ENCODE results near the gene GPR156. TPM values are rescaled to one million over a fixed set of nuclear protein-coding genes. Genes with fewer than 3 reads are reported as not detected.

The GPR156 gene
- total and polyA plus RNA-seq, 2 of the 4 experiments (the other 2 are of a cell fraction), result 0.09 to 0.18 TPM

DNA sequence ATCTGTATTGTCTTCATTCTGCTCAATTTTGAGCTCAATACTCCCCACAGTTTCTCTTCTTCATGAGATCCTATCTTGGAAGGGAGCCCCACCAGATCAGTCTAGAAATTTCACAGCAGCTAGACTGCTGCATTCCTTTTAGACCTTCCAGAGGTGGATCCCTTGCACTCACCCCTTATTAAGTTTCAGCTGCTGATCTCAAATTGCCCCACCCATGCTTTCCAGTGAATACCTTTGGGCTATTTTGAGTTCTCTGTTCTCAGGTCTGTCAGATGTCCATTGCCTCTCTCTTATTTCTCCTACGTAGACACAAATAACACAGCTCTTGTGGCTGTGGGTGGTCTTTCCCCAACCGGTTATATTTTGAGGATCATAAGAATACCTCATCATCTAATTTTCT is 60.8 kb downstream of the GPR156 start:
- Histone ChIP-seq H3K14ac (replicated peaks; ENCODE audit: low read depth, low read length) (no peak overlapping the region), H2AK9ac (replicated peaks; ENCODE audit: low read depth, low read length, poor library complexity) (no peak overlapping the region), H2BK20ac (ENCODE audit: low read depth, low read length) (no peak overlapping the region), H3K23ac (ENCODE audit: low read depth, low read length) (no peak overlapping the region), H3K4me1 (ENCODE audit: control insufficient read depth, insufficient read depth, low read length) (no peaks in the 10 kb centered on the region), H4K20me1 (ENCODE audit: insufficient read depth, low read length) (no peaks in the 10 kb centered on the region), H3K27ac (ENCODE audit: insufficient read depth, low read length) (no peak overlapping the region), H3K4ac (ENCODE audit: low read depth, low read length) (no peak overlapping the region), H2BK15ac (ENCODE audit: low read depth, low read length) (no peak overlapping the region), H2AFZ (replicated peaks; ENCODE audit: low read length, poor library complexity) (no peak overlapping the region), H3K36me3 (ENCODE audit: control insufficient read depth, insufficient read depth, low read length) (no peaks in the 10 kb centered on the region), H3K9ac (ENCODE audit: low read depth, low read length) (no peak overlapping the region), H2BK5ac (ENCODE audit: low read depth, low read length, poor library complexity, severe bottlenecking) (no peak overlapping the region), H3K18ac (ENCODE audit: low read depth, low read length) (no peak overlapping the region), H3K4me2 (ENCODE audit: low read depth, low read length) (no peak overlapping the region), H4K5ac (ENCODE audit: low read depth, low read length) (no peak overlapping the region), H3K9me3 (ENCODE audit: control insufficient read depth, insufficient read depth, low read length) (no peaks in the 10 kb centered on the region), H2BK120ac (ENCODE audit: low read depth, low read length) (no peak overlapping the region), H4K8ac (ENCODE audit: low read depth in 2 of 2, low read length in 2 of 2) (no peak overlapping the region), H3K4me3 (ENCODE audit: insufficient read depth, low read depth, low read length) (no peak overlapping the region), H2AK5ac (ENCODE audit: low read depth, low read length) (no peak overlapping the region), H3K56ac (ENCODE audit: extremely low read depth, insufficient read depth, low read length) (no peak overlapping the region), H3K9me1 (ENCODE audit: insufficient read depth, low read length) (no peaks in the 10 kb centered on the region), H4K91ac (ENCODE audit: insufficient read depth, low read depth, low read length) (no peak overlapping the region), H3K79me1 (ENCODE audit: low read depth in 1 of 2, low read length in 2 of 2) (no peaks in the 10 kb centered on the region), H3K27me3 (ENCODE audit: control insufficient read depth, insufficient read depth, low read length) (peaks cover 2% of the 10 kb centered on the region; the same call in 1 of the 2 replicates)
- no peak for TF ChIP-seq CTCF (conservative IDR thresholded peaks at IDR 0.05; ENCODE audit: low read depth, low read length)
- no peak for TF ChIP-seq SMC3 (IDR thresholded peaks at IDR 0.05; ENCODE audit: low read depth, low read length)
- no peak for TF ChIP-seq MAZ (IDR thresholded peaks at IDR 0.05; ENCODE audit: borderline replicate concordance, low read depth, low read length)
- TF ChIP-seq RFX5 (IDR thresholded peaks at IDR 0.05; ENCODE audit: low read depth, low read length), result no peak
- TF ChIP-seq, protein P1, sequence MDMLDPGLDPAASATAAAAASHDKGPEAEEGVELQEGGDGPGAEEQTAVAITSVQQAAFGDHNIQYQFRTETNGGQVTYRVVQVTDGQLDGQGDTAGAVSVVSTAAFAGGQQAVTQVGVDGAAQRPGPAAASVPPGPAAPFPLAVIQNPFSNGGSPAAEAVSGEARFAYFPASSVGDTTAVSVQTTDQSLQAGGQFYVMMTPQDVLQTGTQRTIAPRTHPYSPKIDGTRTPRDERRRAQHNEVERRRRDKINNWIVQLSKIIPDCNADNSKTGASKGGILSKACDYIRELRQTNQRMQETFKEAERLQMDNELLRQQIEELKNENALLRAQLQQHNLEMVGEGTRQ (IDR thresholded peaks at IDR 0.05; ENCODE audit: low read depth, low read length), result no peak
- no peak for TF ChIP-seq BHLHE40 (IDR thresholded peaks at IDR 0.05; ENCODE audit: low read depth, low read length)
- TF ChIP-seq MAFK (IDR thresholded peaks at IDR 0.05; ENCODE audit: low read depth, low read length), result no peak
- no peak for TF ChIP-seq RCOR1 (IDR thresholded peaks at IDR 0.05; ENCODE audit: insufficient replicate concordance, low read length)
- TF ChIP-seq CEBPB (IDR thresholded peaks at IDR 0.05; ENCODE audit: low read depth, low read length), result no peak
- no peak for TF ChIP-seq MXI1 (IDR thresholded peaks at IDR 0.05; ENCODE audit: borderline replicate concordance, low read depth, low read length)
- no peak for TF ChIP-seq POLR2A (IDR thresholded peaks at IDR 0.05; ENCODE audit: low read depth, low read length)
- POLR2A ChIA-PET (ENCODE audit: unreplicated experiment), result no interaction called here
- intact Hi-C loops (cut with micrococcal nuclease) (no loop called here), in situ Hi-C loops (cut with MboI; ENCODE audit: low sequenced_read_pairs) (no loop called here), dilution Hi-C loops (cut with HindIII; ENCODE audit: low sequenced_read_pairs, unreplicated experiment) (no loop called here)
- ATAC-seq (ENCODE audit: low read depth) (no peak), DNase-seq (no peak)
- no CpG with 5 or more reads among the region's 2 CpGs for WGBS, 2 experiments (ENCODE audit: extremely low coverage in 2 of 2, insufficient read length in 1 of 2)
- no TSS peak for BruUV-seq (replicated peaks)
- CTCF ChIA-PET, result no interaction called here
